ENCODE measurements around the gene ALG12.

- TF ChIP-seq CTCF (conservative IDR thresholded peaks at IDR 0.05; ENCODE audit: low read depth, low read length): no peak
- no peak for TF ChIP-seq RAD21 (IDR thresholded peaks at IDR 0.05; ENCODE audit: low read length)
- TF ChIP-seq RCOR1 (IDR thresholded peaks at IDR 0.05; ENCODE audit: insufficient replicate concordance, low read length): no peak
- TF ChIP-seq MXI1 (IDR thresholded peaks at IDR 0.05; ENCODE audit: borderline replicate concordance, low read depth, low read length): no peak
- TF ChIP-seq MAFK (IDR thresholded peaks at IDR 0.05; ENCODE audit: low read depth, low read length): no peak
- no peak for TF ChIP-seq POLR2A (IDR thresholded peaks at IDR 0.05; ENCODE audit: low read depth, low read length)
- no peak for TF ChIP-seq BHLHE40 (IDR thresholded peaks at IDR 0.05; ENCODE audit: low read depth, low read length)
- no peak for TF ChIP-seq SMC3 (IDR thresholded peaks at IDR 0.05; ENCODE audit: low read depth, low read length)
- TF ChIP-seq USF2 (IDR thresholded peaks at IDR 0.05; ENCODE audit: low read depth, low read length): no peak
- no peak for TF ChIP-seq FOS (IDR thresholded peaks at IDR 0.05; ENCODE audit: low read depth, low read length)
- TF ChIP-seq MAZ (IDR thresholded peaks at IDR 0.05; ENCODE audit: borderline replicate concordance, low read depth, low read length): no peak
- no peak for TF ChIP-seq ELK1 (IDR thresholded peaks at IDR 0.05; ENCODE audit: borderline replicate concordance, low read depth, low read length)
- no peak for TF ChIP-seq CHD1 (IDR thresholded peaks at IDR 0.05; ENCODE audit: low read depth, low read length)
- no peak for TF ChIP-seq CEBPB (IDR thresholded peaks at IDR 0.05; ENCODE audit: low read depth, low read length)
These were observed 39.7 kb upstream of the ALG12 start for GRCh38 chr22:49957826-49958365.

Data from IMR-90 (cell line).